A673 (cell line): ENCODE results near the gene TCF12. TPM values are rescaled to one million over a fixed set of nuclear protein-coding genes. Genes with fewer than 3 reads are reported as not detected.
A peak's percentile ranks its signal among the peaks of the same experiment; 100 is the strongest.
"Not testable (repeated sequence)": the region's sequence is repeated elsewhere in the genome, so short reads cannot be mapped to it uniquely, and the experiment has no call there.

ENCODE experiments used
- BruUV-seq: library from RNA; stranded (reverse); fragments of 400-500 nt; replicated peaks from 2 replicates; lab custom pipeline; 2021; lab: Mats Ljungman, UMichigan
- CTCF ChIA-PET: fragments of 300-600 bp; sonication (Branson Sonifier 250); formaldehyde crosslinking; loops from one replicate; lab custom pipeline; 2022; ENCODE audit warnings: antibody characterized with exemption; lab: Charles Lee
- POLR2A ChIA-PET: fragments of 300-600 bp; sonication (Branson Sonifier 250); formaldehyde crosslinking; loops from one replicate; lab custom pipeline; 2022; ENCODE audit warnings: antibody characterized with exemption; ENCODE audit not compliant: low non-redundant PET; lab: Charles Lee
- DNase-seq: peaks from one replicate; pipeline ENCODE4 v3.0.0-alpha.2; 2015; ENCODE audit warnings: low spot score
- H3K27ac ChIP-seq: fragments of 200-600 bp; sonication (generic); 2 replicates; pipeline ENCODE4 v1.5.1; 2016; ENCODE audit warnings: mixed run types, low read depth, mild to moderate bottlenecking, mixed read lengths, antibody characterized with exemption, low read length; ENCODE audit not compliant: poor library complexity, severe bottlenecking
- H3K27me3 ChIP-seq: fragments of 200-600 bp; sonication (generic); replicated peaks from 2 replicates; pipeline ENCODE4 v1.6.1; 2017; ENCODE audit warnings: mixed run types, low read depth, mild to moderate bottlenecking, mixed read lengths, antibody characterized with exemption, low read length; ENCODE audit not compliant: insufficient read depth, poor library complexity
- H3K36me3 ChIP-seq: fragments of 200-600 bp; sonication (generic); 2 replicates; pipeline ENCODE4 v1.6.1; 2016; ENCODE audit warnings: mixed run types, mild to moderate bottlenecking, mixed read lengths, antibody characterized with exemption, low read length; ENCODE audit not compliant: insufficient read depth, poor library complexity, severe bottlenecking
- H3K4me1 ChIP-seq: fragments of 200-600 bp; sonication (generic); 2 replicates; pipeline ENCODE4 v1.6.1; 2017; ENCODE audit warnings: mixed run types, mild to moderate bottlenecking, mixed read lengths, antibody characterized with exemption, low read length; ENCODE audit not compliant: insufficient read depth, poor library complexity, severe bottlenecking
- H3K4me3 ChIP-seq: fragments of 200-600 bp; sonication (generic); 2 replicates; pipeline ENCODE4 v1.5.1; 2016; ENCODE audit warnings: low read depth, mixed run types, mild to moderate bottlenecking, mixed read lengths, low read length; ENCODE audit not compliant: poor library complexity, severe bottlenecking
- H3K9me3 ChIP-seq: fragments of 200-600 bp; sonication (generic); 2 replicates; pipeline ENCODE4 v1.6.1; 2016; ENCODE audit warnings: mixed run types, low read depth, mild to moderate bottlenecking, mixed read lengths, antibody characterized with exemption, low read length; ENCODE audit not compliant: poor library complexity, severe bottlenecking
- CTCF ChIP-seq: fragments of 300-800, 200-600 bp; sonication (generic); conservative IDR thresholded peaks from 2 replicates; pipeline ENCODE4 v1.5.1; 2017; ENCODE audit warnings: low read depth, mild to moderate bottlenecking, antibody characterized with exemption, low read length, moderate library complexity, mixed read lengths
- EZH2 ChIP-seq: fragments of 200-600 bp; sonication (generic); IDR thresholded peaks from 2 replicates; pipeline ENCODE4 v1.6.1; 2017; ENCODE audit warnings: borderline replicate concordance, low read depth, mild to moderate bottlenecking, mixed read lengths, antibody characterized with exemption, low read length; ENCODE audit not compliant: poor library complexity, severe bottlenecking
- intact Hi-C: fragments of 100-400 bp; cut with micrococcal nuclease; formaldehyde crosslinking; loops from one replicate; pipeline ENCODE4 v1.10.0; 2022; ENCODE audit not compliant: unreplicated experiment
- total RNA-seq: library from RNA; stranded (reverse); gene quantifications from 2 replicates; pipeline ENCODE4 v1.2.3, GENCODE V29; 2021

TCF12 gene
- total RNA-seq, 1 experiment from 2014 or later = 351 TPM

GRCh38 chr15:57158997-57159668 lies 240.7 kb downstream of the TCF12 start:
- intact Hi-C loops = no loop called here
- ChIA-PET CTCF (no interaction called here), POLR2A (interaction anchor here (0.7 kb wide), 1 partner anchor 8 kb away, joined by 3 read pairs; no protein-coding TSS in a partner anchor)
- peak overlapping the region; percentile 39 for H3K27ac ChIP-seq
- peaks cover 64% of the 10 kb centered on the region for H3K4me1 ChIP-seq
- BruUV-seq = no TSS peak
- H3K27me3 ChIP-seq = no peaks in the 10 kb centered on the region
- TF ChIP-seq EZH2 (no peak), CTCF (no peak)
- H3K4me3 ChIP-seq = no peak overlapping the region
- no peaks in the 10 kb centered on the region for H3K9me3 ChIP-seq
- no peaks in the 10 kb centered on the region for H3K36me3 ChIP-seq
- DNase-seq = no peak

DNA sequence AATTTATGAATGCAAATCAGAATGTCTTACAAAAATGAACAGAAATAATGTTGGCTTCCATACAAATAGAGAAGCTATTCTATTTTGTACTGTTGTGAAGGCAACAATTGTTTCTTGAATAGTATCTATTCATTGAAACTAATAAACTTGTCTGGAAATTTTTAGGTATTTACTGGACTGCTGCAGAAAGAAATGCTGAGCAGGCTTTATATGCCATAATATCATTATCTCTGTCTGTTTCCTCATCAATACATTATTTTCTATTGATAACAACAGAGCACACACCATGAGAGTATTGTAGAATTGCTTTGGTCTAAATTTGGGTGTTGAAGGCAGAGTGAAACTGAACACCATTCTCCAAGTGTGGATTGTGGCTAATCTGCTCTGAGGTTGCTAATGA lies 241.3 kb downstream of the TCF12 start:
- TF ChIP-seq CTCF = no peak
- no peak for TF ChIP-seq EZH2
- intact Hi-C loops = no loop called here
- Histone ChIP-seq H3K27ac (peak overlapping the region; percentile 39), H3K4me3 (no peak overlapping the region), H3K27me3 (no peaks in the 10 kb centered on the region), H3K36me3 (no peaks in the 10 kb centered on the region), H3K4me1 (peaks cover 59% of the 10 kb centered on the region), H3K9me3 (no peaks in the 10 kb centered on the region)
- ChIA-PET POLR2A (interaction anchor here (0.7 kb wide), 1 partner anchor 9 kb away, joined by 3 read pairs; no protein-coding TSS in a partner anchor), CTCF (no interaction called here)
- BruUV-seq = no TSS peak
- no peak for DNase-seq

GRCh38 chr15:57160823-57161560 lies 242.5 kb downstream of the TCF12 start:
- no TSS peak for BruUV-seq
- Histone ChIP-seq H3K9me3 (no peaks in the 10 kb centered on the region), H3K27ac (no peak overlapping the region), H3K36me3 (no peaks in the 10 kb centered on the region), H3K4me1 (peaks cover 47% of the 10 kb centered on the region), H3K4me3 (no peak overlapping the region), H3K27me3 (no peaks in the 10 kb centered on the region)
- TF ChIP-seq CTCF = no peak
- no peak for TF ChIP-seq EZH2
- no peak for DNase-seq
- ChIA-PET POLR2A (interaction anchor here (0.6 kb wide), 1 partner anchor 369 kb away, joined by 3 read pairs; no protein-coding TSS in a partner anchor), CTCF (no interaction called here)
- intact Hi-C loops = no loop called here

GRCh38 chr15:57164251-57164650 lies 245.8 kb downstream of the TCF12 start:
- intact Hi-C loops, POLR2A ChIA-PET, H3K4me3 ChIP-seq, CTCF ChIA-PET, DNase-seq, H3K27ac ChIP-seq, H3K27me3 ChIP-seq, H3K9me3 ChIP-seq, BruUV-seq, H3K36me3 ChIP-seq: not testable (repeated sequence)
- peaks cover 17% of the 10 kb centered on the region for H3K4me1 ChIP-seq
